A549 (cell line): ENCODE results near the gene SLCO2A1. TPM values are rescaled to one million over a fixed set of nuclear protein-coding genes. Genes with fewer than 3 reads are reported as not detected.

Experiments
- ATAC-seq, 2 experiments: fragments of 200-7000 bp in 1 of 2; fragments of >200 bp in 1 of 2; cut with Nextera tagmentation in 1 of 2; cut with Tn5 transposase in 1 of 2; 3 replicates each; pipeline versions ENCODE4 v1.8.0 to v1.9.1; 2018 to 2020; ENCODE audit warnings: mild to moderate bottlenecking in 1 of 2, moderate library complexity in 1 of 2
- CTCF ChIA-PET: fragments of 300-600 bp; sonication (Branson Sonifier 250); formaldehyde crosslinking; extraction: SDS; loops from one replicate; lab custom pipeline; 2021; ENCODE audit warnings: antibody characterized with exemption, inconsistent platforms; lab: Yijun Ruan, JAX
- POLR2A ChIA-PET: fragments of 350-600 bp; formaldehyde crosslinking; extraction: SDS; loops from one replicate; lab custom pipeline; 2021; ENCODE audit warnings: antibody characterized with exemption, inconsistent platforms; lab: Yijun Ruan, JAX
- DNase-seq, 2 experiments: peaks; one replicate each; pipeline versions ENCODE4 v3.0.0 to v3.0.0-alpha.2; 2011 to 2016; ENCODE audit warnings: low read depth in 1 of 2, low spot score in 1 of 2
- FAIRE-seq: peaks from 2 replicates; lab custom pipeline; 2011; peaks lifted over from hg19 to GRCh38; lab: Jason Lieb, UNC
- H3K27ac ChIP-seq, 2 experiments: fragments of >200 bp; sonication (Bioruptor Twin); formaldehyde crosslinking; 3 replicates each; pipeline ENCODE4 v1.5.1; 2016 to 2017
- H3K4me1 ChIP-seq: fragments of >200 bp; sonication (Bioruptor Twin); formaldehyde crosslinking; 3 replicates; pipeline ENCODE4 v1.6.1; 2016
- H3K4me2 ChIP-seq: fragments of >200 bp; sonication (Bioruptor Twin); formaldehyde crosslinking; 3 replicates; pipeline ENCODE4 v1.6.1; 2016
- H3K4me3 ChIP-seq: fragments of >200 bp; sonication (Bioruptor Twin); formaldehyde crosslinking; 3 replicates; pipeline ENCODE4 v1.5.1; 2016
- H3K9me3 ChIP-seq: fragments of >200 bp; sonication (Bioruptor Twin); formaldehyde crosslinking; 3 replicates; pipeline ENCODE4 v1.6.1; 2016
- BHLHE40 ChIP-seq: IDR thresholded peaks from 2 replicates; pipeline ENCODE4 v1.6.1; 2012; ENCODE audit warnings: low read depth, low read length, inconsistent platforms
- CHD4 ChIP-seq: fragments of 200-600 bp; sonication (generic); IDR thresholded peaks from 2 replicates; pipeline ENCODE4 v1.6.1; 2016; ENCODE audit warnings: antibody characterized with exemption, mild to moderate bottlenecking, borderline replicate concordance
- EHF ChIP-seq: fragments of 250-450 bp; sonication (Bioruptor Pico); IDR thresholded peaks from 2 replicates; pipeline ENCODE4 v1.5.0; 2020; ENCODE audit warnings: mild to moderate bottlenecking
- GATA3 ChIP-seq: IDR thresholded peaks from 2 replicates; pipeline ENCODE4 v1.6.1; 2012; ENCODE audit warnings: borderline replicate concordance
- HEYL ChIP-seq: fragments of 250-450 bp; sonication (Bioruptor Pico); IDR thresholded peaks from 2 replicates; pipeline ENCODE4 v1.8.0; 2021; ENCODE audit warnings: mild to moderate bottlenecking, moderate library complexity
- KDM5A ChIP-seq: fragments of 200-600 bp; sonication (generic); IDR thresholded peaks from 2 replicates; pipeline ENCODE4 v1.6.1; 2016; ENCODE audit warnings: antibody characterized with exemption, mild to moderate bottlenecking
- NR3C1 ChIP-seq: fragments of >200 bp; sonication (Bioruptor Twin); formaldehyde crosslinking; IDR thresholded peaks from 3 replicates; pipeline ENCODE4 v1.6.1; 2017
- POLR2A ChIP-seq: IDR thresholded peaks from 2 replicates; pipeline ENCODE4 v1.6.1; 2012; ENCODE audit warnings: mild to moderate bottlenecking, low read length
- RFX5 ChIP-seq: fragments of 450-650 bp; IDR thresholded peaks from 2 replicates; pipeline ENCODE4 v1.7.1; 2014; ENCODE audit warnings: antibody characterized with exemption, mild to moderate bottlenecking, moderate library complexity
- TFCP2L1 ChIP-seq: fragments of 250-450 bp; sonication (Bioruptor Pico); IDR thresholded peaks from 2 replicates; pipeline ENCODE4 v1.5.0; 2021; ENCODE audit warnings: mild to moderate bottlenecking
- ZC3H11A ChIP-seq: fragments of 450-650 bp; IDR thresholded peaks from 2 replicates; pipeline ENCODE4 v1.6.1; 2014; ENCODE audit warnings: antibody characterized with exemption, mild to moderate bottlenecking
- ZNF302 ChIP-seq: fragments of 250-450 bp; sonication (Bioruptor Pico); IDR thresholded peaks from 2 replicates; pipeline ENCODE4 v1.9.0; 2021; ENCODE audit warnings: inconsistent platforms, mild to moderate bottlenecking, moderate library complexity
- WGBS: methylation state at CpG from one replicate; pipeline ENCODE4 v1.1.6; 2017; ENCODE audit errors: missing lambda C conversion rate; 5-methylcytosine and 5-hydroxymethylcytosine counted together
- polyA plus RNA-seq, 4 experiments: library from polyadenylated mRNA; depleted of rRNA in 3 of 4; stranded (reverse); fragments of >200 nt; fragmentation: RNase III in 1 of 4; extraction: RNeasy Plus Mini Kit Qiagen cat#74134 plus additional on column Dnase treatment in 1 of 4; gene quantifications; 2 replicates in 3 of 4; 3 replicates in 1 of 4; pipeline ENCODE4 v1.2.3, GENCODE V29; 2011 to 2017
- TF ChIP-seq, protein P1 (sequence below): fragments of 150-350 bp; IDR thresholded peaks from 2 replicates; pipeline ENCODE4 v1.6.1; 2014; ENCODE audit warnings: low read depth, mild to moderate bottlenecking, low read length
- TF ChIP-seq, protein P2 (sequence below): fragments of 450-650 bp; IDR thresholded peaks from 2 replicates; pipeline ENCODE4 v1.6.1; 2014; ENCODE audit warnings: antibody characterized with exemption
- TF ChIP-seq, protein P3 (sequence below): IDR thresholded peaks from 2 replicates; pipeline ENCODE4 v1.6.1; 2012; ENCODE audit warnings: low read depth, borderline replicate concordance
- TF ChIP-seq, protein P4 (sequence below): fragments of 250-450 bp; sonication (Bioruptor Pico); IDR thresholded peaks from 2 replicates; pipeline ENCODE4 v1.5.0; 2021; ENCODE audit warnings: mild to moderate bottlenecking, moderate library complexity, borderline replicate concordance
- TF ChIP-seq, protein P5 (sequence below): fragments of 200-600 bp; sonication (generic); IDR thresholded peaks from 2 replicates; pipeline ENCODE4 v1.6.1; 2016; ENCODE audit warnings: antibody characterized with exemption, mild to moderate bottlenecking, moderate library complexity
- TF ChIP-seq, protein P6 (sequence below): fragments of >200 bp; sonication (Bioruptor Twin); formaldehyde crosslinking; IDR thresholded peaks from 3 replicates; pipeline ENCODE4 v1.5.1; 2016

SLCO2A1 gene
- polyA plus RNA-seq, 2 of the 4 experiments (the other 2 are of a cell fraction): 0.12 TPM; not detected in 1

DNA sequence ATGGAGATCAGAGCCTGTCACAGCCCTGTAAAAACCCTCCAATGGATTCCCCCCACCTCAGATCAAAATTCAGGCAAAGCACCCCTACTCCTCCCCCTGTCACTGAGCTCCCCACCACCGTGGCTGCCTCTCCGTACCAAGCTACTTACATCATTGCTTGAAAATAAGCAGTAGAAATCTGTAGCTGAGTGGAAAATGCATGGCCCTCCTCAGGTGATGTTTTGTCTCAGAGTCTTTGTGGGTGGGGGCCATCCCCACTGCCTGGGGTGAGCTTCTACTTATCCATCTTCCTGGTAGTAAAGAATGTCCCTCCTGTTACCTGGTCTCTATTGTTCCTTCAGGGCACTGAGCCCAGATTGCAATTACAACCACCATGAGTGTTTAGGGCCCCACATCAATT is 34.5 kb downstream of the SLCO2A1 start:
- no peak overlapping the region for H3K27ac ChIP-seq
- no peaks in the 10 kb centered on the region for H3K9me3 ChIP-seq
- ChIA-PET POLR2A (no interaction called here), CTCF (no interaction called here)
- ATAC-seq (no peak), DNase-seq (no peak)
- no peaks in the 10 kb centered on the region for H3K4me1 ChIP-seq
- H3K4me2 ChIP-seq: no peak overlapping the region
- H3K4me3 ChIP-seq: no peak overlapping the region
- TF ChIP-seq POLR2A (no peak), EHF (no peak), ZC3H11A (no peak), NR3C1 (no peak), ZNF302 (CRISPR knock-in tag) (no peak), TFCP2L1 (no peak), BHLHE40 (no peak), HEYL (no peak)
- TF ChIP-seq, protein P1, sequence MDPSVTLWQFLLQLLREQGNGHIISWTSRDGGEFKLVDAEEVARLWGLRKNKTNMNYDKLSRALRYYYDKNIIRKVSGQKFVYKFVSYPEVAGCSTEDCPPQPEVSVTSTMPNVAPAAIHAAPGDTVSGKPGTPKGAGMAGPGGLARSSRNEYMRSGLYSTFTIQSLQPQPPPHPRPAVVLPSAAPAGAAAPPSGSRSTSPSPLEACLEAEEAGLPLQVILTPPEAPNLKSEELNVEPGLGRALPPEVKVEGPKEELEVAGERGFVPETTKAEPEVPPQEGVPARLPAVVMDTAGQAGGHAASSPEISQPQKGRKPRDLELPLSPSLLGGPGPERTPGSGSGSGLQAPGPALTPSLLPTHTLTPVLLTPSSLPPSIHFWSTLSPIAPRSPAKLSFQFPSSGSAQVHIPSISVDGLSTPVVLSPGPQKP: no peak
- TF ChIP-seq, protein P2, sequence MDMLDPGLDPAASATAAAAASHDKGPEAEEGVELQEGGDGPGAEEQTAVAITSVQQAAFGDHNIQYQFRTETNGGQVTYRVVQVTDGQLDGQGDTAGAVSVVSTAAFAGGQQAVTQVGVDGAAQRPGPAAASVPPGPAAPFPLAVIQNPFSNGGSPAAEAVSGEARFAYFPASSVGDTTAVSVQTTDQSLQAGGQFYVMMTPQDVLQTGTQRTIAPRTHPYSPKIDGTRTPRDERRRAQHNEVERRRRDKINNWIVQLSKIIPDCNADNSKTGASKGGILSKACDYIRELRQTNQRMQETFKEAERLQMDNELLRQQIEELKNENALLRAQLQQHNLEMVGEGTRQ: no peak
- TF ChIP-seq, protein P3, sequence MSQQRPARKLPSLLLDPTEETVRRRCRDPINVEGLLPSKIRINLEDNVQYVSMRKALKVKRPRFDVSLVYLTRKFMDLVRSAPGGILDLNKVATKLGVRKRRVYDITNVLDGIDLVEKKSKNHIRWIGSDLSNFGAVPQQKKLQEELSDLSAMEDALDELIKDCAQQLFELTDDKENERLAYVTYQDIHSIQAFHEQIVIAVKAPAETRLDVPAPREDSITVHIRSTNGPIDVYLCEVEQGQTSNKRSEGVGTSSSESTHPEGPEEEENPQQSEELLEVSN: no peak
- TF ChIP-seq, protein P4, sequence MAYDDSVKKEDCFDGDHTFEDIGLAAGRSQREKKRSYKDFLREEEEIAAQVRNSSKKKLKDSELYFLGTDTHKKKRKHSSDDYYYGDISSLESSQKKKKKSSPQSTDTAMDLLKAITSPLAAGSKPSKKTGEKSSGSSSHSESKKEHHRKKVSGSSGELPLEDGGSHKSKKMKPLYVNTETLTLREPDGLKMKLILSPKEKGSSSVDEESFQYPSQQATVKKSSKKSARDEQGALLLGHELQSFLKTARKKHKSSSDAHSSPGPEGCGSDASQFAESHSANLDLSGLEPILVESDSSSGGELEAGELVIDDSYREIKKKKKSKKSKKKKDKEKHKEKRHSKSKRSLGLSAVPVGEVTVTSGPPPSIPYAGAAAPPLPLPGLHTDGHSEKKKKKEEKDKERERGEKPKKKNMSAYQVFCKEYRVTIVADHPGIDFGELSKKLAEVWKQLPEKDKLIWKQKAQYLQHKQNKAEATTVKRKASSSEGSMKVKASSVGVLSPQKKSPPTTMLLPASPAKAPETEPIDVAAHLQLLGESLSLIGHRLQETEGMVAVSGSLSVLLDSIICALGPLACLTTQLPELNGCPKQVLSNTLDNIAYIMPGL (CRISPR knock-in tag): no peak
- TF ChIP-seq, protein P5, sequence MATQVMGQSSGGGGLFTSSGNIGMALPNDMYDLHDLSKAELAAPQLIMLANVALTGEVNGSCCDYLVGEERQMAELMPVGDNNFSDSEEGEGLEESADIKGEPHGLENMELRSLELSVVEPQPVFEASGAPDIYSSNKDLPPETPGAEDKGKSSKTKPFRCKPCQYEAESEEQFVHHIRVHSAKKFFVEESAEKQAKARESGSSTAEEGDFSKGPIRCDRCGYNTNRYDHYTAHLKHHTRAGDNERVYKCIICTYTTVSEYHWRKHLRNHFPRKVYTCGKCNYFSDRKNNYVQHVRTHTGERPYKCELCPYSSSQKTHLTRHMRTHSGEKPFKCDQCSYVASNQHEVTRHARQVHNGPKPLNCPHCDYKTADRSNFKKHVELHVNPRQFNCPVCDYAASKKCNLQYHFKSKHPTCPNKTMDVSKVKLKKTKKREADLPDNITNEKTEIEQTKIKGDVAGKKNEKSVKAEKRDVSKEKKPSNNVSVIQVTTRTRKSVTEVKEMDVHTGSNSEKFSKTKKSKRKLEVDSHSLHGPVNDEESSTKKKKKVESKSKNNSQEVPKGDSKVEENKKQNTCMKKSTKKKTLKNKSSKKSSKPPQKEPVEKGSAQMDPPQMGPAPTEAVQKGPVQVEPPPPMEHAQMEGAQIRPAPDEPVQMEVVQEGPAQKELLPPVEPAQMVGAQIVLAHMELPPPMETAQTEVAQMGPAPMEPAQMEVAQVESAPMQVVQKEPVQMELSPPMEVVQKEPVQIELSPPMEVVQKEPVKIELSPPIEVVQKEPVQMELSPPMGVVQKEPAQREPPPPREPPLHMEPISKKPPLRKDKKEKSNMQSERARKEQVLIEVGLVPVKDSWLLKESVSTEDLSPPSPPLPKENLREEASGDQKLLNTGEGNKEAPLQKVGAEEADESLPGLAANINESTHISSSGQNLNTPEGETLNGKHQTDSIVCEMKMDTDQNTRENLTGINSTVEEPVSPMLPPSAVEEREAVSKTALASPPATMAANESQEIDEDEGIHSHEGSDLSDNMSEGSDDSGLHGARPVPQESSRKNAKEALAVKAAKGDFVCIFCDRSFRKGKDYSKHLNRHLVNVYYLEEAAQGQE: no peak
- TF ChIP-seq, all 56 proteins: peak for 0
- WGBS: 25% methylated on average over 2 of the region's 2 CpGs
- no peak for FAIRE-seq

DNA sequence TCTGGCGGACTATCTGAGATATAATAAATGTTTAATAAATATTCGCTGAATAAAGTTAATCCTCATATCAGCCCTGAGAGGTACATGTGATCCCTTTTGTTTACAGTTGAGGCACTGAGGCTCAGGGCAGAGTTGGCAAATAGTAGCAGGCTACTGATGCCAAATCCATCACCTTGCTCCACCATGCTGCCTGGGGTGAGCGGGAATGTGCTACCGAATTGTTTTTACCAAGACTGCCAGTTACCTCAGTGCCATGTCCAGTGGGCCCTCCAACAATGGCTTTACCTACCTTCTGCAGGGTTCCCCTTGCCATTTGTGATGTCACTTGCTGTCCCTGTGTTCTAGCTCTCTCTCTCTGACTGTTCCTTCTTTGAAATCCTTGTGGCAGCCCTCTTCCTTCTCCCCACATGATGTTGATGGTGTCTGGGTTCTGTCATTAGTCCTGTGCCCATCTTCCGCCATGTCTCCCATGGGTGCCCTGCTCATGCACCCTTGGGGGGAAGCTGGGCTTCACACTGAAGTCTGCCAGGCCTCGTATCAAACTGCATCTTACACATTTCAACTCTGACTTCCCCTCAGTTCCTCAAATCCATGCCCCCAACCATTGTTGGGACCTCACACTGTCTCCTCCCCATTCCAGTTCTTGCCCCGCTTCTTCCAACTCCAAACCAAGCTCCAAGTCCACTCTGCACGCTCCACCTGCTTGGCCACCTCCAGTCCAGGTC is 35.4 kb downstream of the SLCO2A1 start:
- no peak for FAIRE-seq
- ChIA-PET CTCF (interaction anchor here (0.6 kb wide), 1 partner anchor 40 kb away, joined by 3 read pairs; no protein-coding TSS in a partner anchor), POLR2A (no interaction called here)
- ATAC-seq: no peak
- no peak for DNase-seq
- Histone ChIP-seq H3K4me1 (no peaks in the 10 kb centered on the region), H3K4me3 (no peak overlapping the region), H3K27ac (no peak overlapping the region), H3K4me2 (no peak overlapping the region), H3K9me3 (no peaks in the 10 kb centered on the region)
- 30% methylated on average over 8 of the region's 8 CpGs for WGBS
- no peak for TF ChIP-seq GATA3
- no peak for TF ChIP-seq KDM5A
- TF ChIP-seq, protein P6, sequence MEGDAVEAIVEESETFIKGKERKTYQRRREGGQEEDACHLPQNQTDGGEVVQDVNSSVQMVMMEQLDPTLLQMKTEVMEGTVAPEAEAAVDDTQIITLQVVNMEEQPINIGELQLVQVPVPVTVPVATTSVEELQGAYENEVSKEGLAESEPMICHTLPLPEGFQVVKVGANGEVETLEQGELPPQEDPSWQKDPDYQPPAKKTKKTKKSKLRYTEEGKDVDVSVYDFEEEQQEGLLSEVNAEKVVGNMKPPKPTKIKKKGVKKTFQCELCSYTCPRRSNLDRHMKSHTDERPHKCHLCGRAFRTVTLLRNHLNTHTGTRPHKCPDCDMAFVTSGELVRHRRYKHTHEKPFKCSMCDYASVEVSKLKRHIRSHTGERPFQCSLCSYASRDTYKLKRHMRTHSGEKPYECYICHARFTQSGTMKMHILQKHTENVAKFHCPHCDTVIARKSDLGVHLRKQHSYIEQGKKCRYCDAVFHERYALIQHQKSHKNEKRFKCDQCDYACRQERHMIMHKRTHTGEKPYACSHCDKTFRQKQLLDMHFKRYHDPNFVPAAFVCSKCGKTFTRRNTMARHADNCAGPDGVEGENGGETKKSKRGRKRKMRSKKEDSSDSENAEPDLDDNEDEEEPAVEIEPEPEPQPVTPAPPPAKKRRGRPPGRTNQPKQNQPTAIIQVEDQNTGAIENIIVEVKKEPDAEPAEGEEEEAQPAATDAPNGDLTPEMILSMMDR: no peak
- TF ChIP-seq RFX5: no peak
- no peak for TF ChIP-seq CHD4
